ENCODE measurements around the gene GALNT11. TPM values are rescaled to one million over a fixed set of nuclear protein-coding genes. Genes with fewer than 3 reads are reported as not detected.

GALNT11 gene
- total and polyA plus RNA-seq, 7 donors, result 11.2 to 20.6 (median 15.8) TPM

- peaks cover 3 to 100% of the 10 kb centered on the region in 2 donors for H3K36me3 ChIP-seq (ENCODE audit: insufficient read depth in 1 of 2, low read depth in 1 of 2)
- H3K4me1 ChIP-seq, result no peaks in the 10 kb centered on the region
- H3K4me3 ChIP-seq, result no peak overlapping the region
- no peak overlapping the region for H3K27ac ChIP-seq
- ATAC-seq (no peak), DNase-seq (no peak)
- 68 to 76% (median 72%) methylated on average over 5 of the region's 5 CpGs for WGBS, 3 donors
- intact Hi-C loops (cut with DNase I), result loop anchor here in 1 of 2 donors (10.0 kb wide), 1 partner anchor 268 kb away; the partner anchor contains the start of gene PRKAG2
- no peak for TF ChIP-seq CTCF (IDR thresholded peaks at IDR 0.05)
- no peaks in the 10 kb centered on the region for H3K27me3 ChIP-seq (ENCODE audit: insufficient read depth in 3 of 3, low read length in 2 of 3)
- H3K9me3 ChIP-seq, result no peaks in the 10 kb centered on the region
Observed at GRCh38 chr7:152142976-152143595, 117.6 kb downstream of the GALNT11 start.

- WGBS, 3 donors, result 77 to 81% (median 78%) methylated on average over 12 of the region's 12 CpGs
- no peak for ATAC-seq
- no peak for TF ChIP-seq CTCF (IDR thresholded peaks at IDR 0.05)
- no peak overlapping the region for H3K27ac ChIP-seq
- H3K9me3 ChIP-seq, result no peaks in the 10 kb centered on the region
- peaks cover 8 to 100% of the 10 kb centered on the region in 2 donors for H3K36me3 ChIP-seq (ENCODE audit: insufficient read depth in 1 of 2, low read depth in 1 of 2)
- H3K4me1 ChIP-seq, result no peaks in the 10 kb centered on the region
- H3K4me3 ChIP-seq, result no peak overlapping the region
- H3K27me3 ChIP-seq (ENCODE audit: insufficient read depth in 3 of 3, low read length in 2 of 3), result no peaks in the 10 kb centered on the region
- intact Hi-C loops (cut with DNase I), result loop anchor here in 1 of 2 donors (10.0 kb wide), 1 partner anchor 270 kb away; the partner anchor contains the start of gene PRKAG2
- no peak for DNase-seq
Observed at GRCh38 chr7:152144557-152145245, 119.2 kb downstream of the GALNT11 start.

- H3K27ac ChIP-seq, result no peak overlapping the region
- intact Hi-C loops (cut with DNase I), result loop anchor here in 1 of 2 donors (10.0 kb wide), 1 partner anchor 271 kb away; the partner anchor contains the start of gene PRKAG2
- no peaks in the 10 kb centered on the region for H3K9me3 ChIP-seq
- ATAC-seq (peak in 3 of 4 donors; percentile 59 to 73 (median 71)), DNase-seq (no peak)
- H3K4me1 ChIP-seq, result no peaks in the 10 kb centered on the region
- no peak overlapping the region for H3K4me3 ChIP-seq
- peak; percentile 50 for TF ChIP-seq CTCF (IDR thresholded peaks at IDR 0.05)
- H3K27me3 ChIP-seq (ENCODE audit: insufficient read depth in 3 of 3, low read length in 2 of 3), result no peaks in the 10 kb centered on the region
- whole genome bisulfite sequencing, 3 donors, result 72 to 80% (median 73%) methylated on average over 4 of the region's 4 CpGs
- H3K36me3 ChIP-seq (ENCODE audit: insufficient read depth in 1 of 2, low read depth in 1 of 2), result peaks cover 8 to 100% of the 10 kb centered on the region in 2 donors
Observed at GRCh38 chr7:152145853-152146466, 120.5 kb downstream of the GALNT11 start.

- Histone ChIP-seq H3K9me3 (no peaks in the 10 kb centered on the region), H3K4me3 (no peak overlapping the region), H3K4me1 (no peaks in the 10 kb centered on the region), H3K27ac (no peak overlapping the region), H3K36me3 (ENCODE audit: insufficient read depth in 1 of 2, low read depth in 1 of 2) (peaks cover 13 to 100% of the 10 kb centered on the region in 2 donors), H3K27me3 (ENCODE audit: insufficient read depth in 3 of 3, low read length in 2 of 3) (no peaks in the 10 kb centered on the region)
- no peak for TF ChIP-seq CTCF (IDR thresholded peaks at IDR 0.05)
- 78 to 91% (median 86%) methylated on average over 5 of the region's 5 CpGs for WGBS, 3 donors
- DNase-seq (no peak), ATAC-seq (no peak)
- intact Hi-C loops (cut with DNase I), result loop anchor here in 1 of 2 donors (10.0 kb wide), 1 partner anchor 274 kb away; the partner anchor contains the start of gene PRKAG2
Observed at GRCh38 chr7:152148706-152149105, 123.2 kb downstream of the GALNT11 start.
